Loucy (cell line): ENCODE results near the gene FAM81A.

Experiments used
- H2AFZ ChIP-seq: fragments of 200-600 bp; sonication (generic); 2 replicates; pipeline ENCODE4 v1.6.0; 2016; ENCODE audit warnings: antibody characterized with exemption, mild to moderate bottlenecking, low read length, moderate library complexity
- H3F3A ChIP-seq: fragments of 200-600 bp; 2 replicates; pipeline ENCODE4 v1.6.0; 2016; ENCODE audit warnings: antibody characterized with exemption, low read depth, mild to moderate bottlenecking
- H3K27me3 ChIP-seq: fragments of 200-600 bp; sonication (generic); 2 replicates; pipeline ENCODE4 v1.6.1; 2014; ENCODE audit warnings: low read length, mild to moderate bottlenecking; ENCODE audit not compliant: insufficient read depth, poor library complexity, severe bottlenecking
- H3K36me3 ChIP-seq: fragments of 200-600 bp; sonication (generic); 2 replicates; pipeline ENCODE4 v1.6.1; 2016; ENCODE audit warnings: low read length; ENCODE audit not compliant: insufficient read depth
- H3K4me1 ChIP-seq: fragments of 200-600 bp; sonication (generic); 2 replicates; pipeline ENCODE4 v1.5.1; 2014; ENCODE audit warnings: low read length, mild to moderate bottlenecking; ENCODE audit not compliant: insufficient read depth, poor library complexity, severe bottlenecking
- H3K4me2 ChIP-seq: fragments of 200-600 bp; sonication (generic); 2 replicates; pipeline ENCODE4 v1.6.0; 2014; ENCODE audit warnings: antibody characterized with exemption, low read length, low read depth, mild to moderate bottlenecking; ENCODE audit not compliant: poor library complexity, severe bottlenecking
- H3K4me3 ChIP-seq: fragments of 200-600 bp; sonication (generic); 2 replicates; pipeline ENCODE4 v1.5.1; 2014; ENCODE audit warnings: low read length, mild to moderate bottlenecking, mixed read lengths; ENCODE audit not compliant: poor library complexity, severe bottlenecking
- H3K79me2 ChIP-seq: fragments of 200-600 bp; sonication (generic); 2 replicates; pipeline ENCODE4 v1.6.1; 2014; ENCODE audit warnings: low read length; ENCODE audit not compliant: insufficient read depth
- H3K9ac ChIP-seq: fragments of 200-600 bp; sonication (generic); 2 replicates; pipeline ENCODE4 v1.6.0; 2014; ENCODE audit warnings: mild to moderate bottlenecking, low read depth, low read length, moderate library complexity; ENCODE audit not compliant: poor library complexity, severe bottlenecking
- H3K9me2 ChIP-seq: fragments of 200-600 bp; sonication (generic); replicated peaks from 2 replicates; pipeline ENCODE4 v1.6.1; 2016; ENCODE audit warnings: low read depth, low read length, mixed read lengths
- H3K9me3 ChIP-seq: fragments of 200-600 bp; sonication (generic); 2 replicates; pipeline ENCODE4 v1.6.1; 2014; ENCODE audit warnings: mild to moderate bottlenecking, antibody characterized with exemption, low read length, low read depth; ENCODE audit not compliant: insufficient read depth
- H4K20me1 ChIP-seq: fragments of 200-600 bp; sonication (generic); 2 replicates; pipeline ENCODE4 v1.6.0; 2014; ENCODE audit warnings: antibody characterized with exemption, low read length, mild to moderate bottlenecking; ENCODE audit not compliant: insufficient read depth, poor library complexity, severe bottlenecking
- CTCF ChIP-seq: fragments of 200-600 bp; sonication (generic); conservative IDR thresholded peaks from 2 replicates; pipeline ENCODE4 v1.5.1; 2014; ENCODE audit warnings: mild to moderate bottlenecking, antibody characterized with exemption, low read length
- EZH2phosphoT487 ChIP-seq: fragments of 200-600 bp; IDR thresholded peaks from 2 replicates; pipeline ENCODE4 v1.6.1; 2018; ENCODE audit warnings: antibody characterized with exemption, mild to moderate bottlenecking, moderate library complexity, borderline replicate concordance

FAM81A gene

DNA sequence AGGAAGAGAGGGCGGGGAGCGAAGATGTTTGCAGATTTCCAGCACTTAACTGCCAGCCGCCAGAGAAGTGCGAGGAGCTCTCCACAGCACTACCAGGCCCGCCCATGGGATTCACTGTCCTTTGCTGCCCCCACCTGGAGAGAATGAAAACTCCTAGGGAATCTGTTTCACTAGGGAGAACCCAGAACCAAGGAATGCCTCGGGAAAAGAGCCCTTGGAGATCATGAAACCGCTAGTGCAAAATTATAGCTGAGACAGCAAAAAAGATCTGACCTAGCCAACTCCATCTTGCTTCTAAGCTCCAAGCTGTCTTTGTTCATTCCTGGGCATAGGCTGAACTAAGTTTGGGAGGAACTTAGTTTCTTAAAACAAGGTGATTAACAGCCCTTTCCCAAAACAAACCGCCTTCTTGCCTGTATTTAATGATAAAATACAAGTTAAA is 91.0 kb downstream of the FAM81A start:
- H3K9ac ChIP-seq = no peak overlapping the region
- no peaks in the 10 kb centered on the region for H3F3A ChIP-seq
- no peaks in the 10 kb centered on the region for H3K9me3 ChIP-seq
- H4K20me1 ChIP-seq = no peaks in the 10 kb centered on the region
- H2AFZ ChIP-seq = no peak overlapping the region
- no peaks in the 10 kb centered on the region for H3K9me2 ChIP-seq
- no peaks in the 10 kb centered on the region for H3K36me3 ChIP-seq
- H3K27me3 ChIP-seq = no peaks in the 10 kb centered on the region
- TF ChIP-seq EZH2phosphoT487 (no peak), CTCF (peak; percentile 87)
- H3K4me2 ChIP-seq = no peak overlapping the region
- H3K79me2 ChIP-seq = no peaks in the 10 kb centered on the region
- H3K4me3 ChIP-seq = no peak overlapping the region
- no peaks in the 10 kb centered on the region for H3K4me1 ChIP-seq

GRCh38 chr15:59531066-59531675 is 93.2 kb downstream of the FAM81A start:
- Histone ChIP-seq H3K36me3 (no peaks in the 10 kb centered on the region), H3K4me3 (no peak overlapping the region), H3K27me3 (no peaks in the 10 kb centered on the region), H4K20me1 (no peaks in the 10 kb centered on the region), H3K9me2 (no peaks in the 10 kb centered on the region), H3K4me2 (no peak overlapping the region), H3K9ac (no peak overlapping the region), H3K4me1 (no peaks in the 10 kb centered on the region), H3K9me3 (no peaks in the 10 kb centered on the region), H3F3A (no peaks in the 10 kb centered on the region), H3K79me2 (no peaks in the 10 kb centered on the region), H2AFZ (peak overlapping the region; percentile 51; the same call in 1 of the 2 replicates)
- TF ChIP-seq CTCF (no peak), EZH2phosphoT487 (no peak)

DNA sequence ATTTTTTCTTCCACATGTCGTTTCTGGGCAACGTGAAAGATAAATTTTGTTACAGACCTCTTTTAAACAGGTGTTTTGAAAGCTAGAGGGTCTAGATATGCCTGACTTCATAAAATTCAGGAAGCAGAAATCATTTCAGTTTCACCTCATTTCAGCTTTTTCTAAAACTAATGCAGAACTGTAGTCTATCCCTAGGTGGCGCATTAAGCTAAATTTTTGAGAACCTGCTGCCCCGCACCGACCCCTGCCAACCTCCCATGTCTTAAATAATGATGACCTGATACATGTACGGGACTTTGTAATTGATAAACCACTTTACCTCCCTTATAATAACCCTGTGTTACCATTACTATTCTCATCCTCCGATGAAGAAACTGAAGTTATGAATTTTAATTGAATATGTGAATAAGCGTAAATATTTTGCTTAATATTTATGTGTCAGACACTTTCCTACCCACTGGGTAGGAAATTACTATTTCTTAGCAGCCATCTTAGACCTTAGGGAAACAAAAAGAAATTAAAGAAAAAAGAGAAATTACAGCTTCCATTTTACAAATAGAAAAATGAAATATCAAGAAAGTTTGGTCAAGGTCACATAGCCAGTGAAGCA is 94.9 kb downstream of the FAM81A start:
- no peaks in the 10 kb centered on the region for H3F3A ChIP-seq
- H3K36me3 ChIP-seq = no peaks in the 10 kb centered on the region
- H3K9ac ChIP-seq = no peak overlapping the region
- H3K27me3 ChIP-seq = no peaks in the 10 kb centered on the region
- H3K4me1 ChIP-seq = no peaks in the 10 kb centered on the region
- no peaks in the 10 kb centered on the region for H3K79me2 ChIP-seq
- H3K9me2 ChIP-seq = no peaks in the 10 kb centered on the region
- peak overlapping the region; percentile 18 for H3K4me2 ChIP-seq
- H3K9me3 ChIP-seq = no peaks in the 10 kb centered on the region
- no peak overlapping the region for H3K4me3 ChIP-seq
- peak overlapping the region; percentile 66 for H2AFZ ChIP-seq
- H4K20me1 ChIP-seq = no peaks in the 10 kb centered on the region
- TF ChIP-seq EZH2phosphoT487 (no peak), CTCF (peak; percentile 90)
